G401 (cell line): Measurements from ENCODE around the gene LUC7L. TPM values are rescaled to one million over a fixed set of nuclear protein-coding genes. Genes with fewer than 3 reads are reported as not detected.
"Not testable (repeated sequence)": the region's sequence is repeated elsewhere in the genome, so short reads cannot be mapped to it uniquely, and the experiment has no call there.

ENCODE experiments used
- DNase-seq: peaks from one replicate; pipeline ENCODE4 v3.0.0-alpha.2; 2015; ENCODE audit warnings: low spot score
- in situ Hi-C: cut with HindIII; loops from 2 replicates; pipeline ENCODE4 v1.10.0; 2016; ENCODE audit warnings: low sequenced_read_pairs, mixed read lengths
- total RNA-seq: library from RNA; depleted of rRNA; stranded (reverse); fragments of >200 nt; shearing (Covaris generic); gene quantifications from 2 replicates; pipeline ENCODE4 v1.2.3, GENCODE V29; 2014

The LUC7L gene
- total RNA-seq, 1 experiment from 2014 or later = 56.7 TPM

DNA sequence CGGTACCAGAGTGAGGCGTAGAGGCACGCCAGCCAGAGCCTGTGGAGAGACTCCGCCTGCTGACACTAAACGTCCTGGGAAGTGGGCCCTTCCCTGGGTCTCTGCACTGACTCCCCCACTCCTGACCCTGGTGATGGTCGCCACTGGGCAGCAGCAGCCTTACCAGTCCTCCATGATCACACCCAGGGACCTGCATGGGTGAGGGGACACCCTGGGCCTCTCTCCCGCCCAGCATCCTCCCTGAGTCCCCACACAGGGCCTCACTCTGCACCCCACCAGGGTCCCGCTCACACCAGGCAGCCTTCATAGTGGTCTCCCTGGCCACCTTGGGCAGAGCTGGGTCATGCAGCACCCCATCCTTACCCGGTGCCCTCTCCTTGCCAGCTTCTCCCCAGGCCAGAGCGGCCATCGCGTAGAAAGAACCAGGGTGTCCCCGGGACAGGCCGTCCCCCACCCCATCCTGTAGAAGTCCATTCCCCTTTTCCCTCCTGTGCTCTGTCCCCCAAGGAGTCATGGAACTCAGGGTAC, 35.8 kb upstream of the LUC7L start:
- in situ Hi-C loops = no loop called here

DNA sequence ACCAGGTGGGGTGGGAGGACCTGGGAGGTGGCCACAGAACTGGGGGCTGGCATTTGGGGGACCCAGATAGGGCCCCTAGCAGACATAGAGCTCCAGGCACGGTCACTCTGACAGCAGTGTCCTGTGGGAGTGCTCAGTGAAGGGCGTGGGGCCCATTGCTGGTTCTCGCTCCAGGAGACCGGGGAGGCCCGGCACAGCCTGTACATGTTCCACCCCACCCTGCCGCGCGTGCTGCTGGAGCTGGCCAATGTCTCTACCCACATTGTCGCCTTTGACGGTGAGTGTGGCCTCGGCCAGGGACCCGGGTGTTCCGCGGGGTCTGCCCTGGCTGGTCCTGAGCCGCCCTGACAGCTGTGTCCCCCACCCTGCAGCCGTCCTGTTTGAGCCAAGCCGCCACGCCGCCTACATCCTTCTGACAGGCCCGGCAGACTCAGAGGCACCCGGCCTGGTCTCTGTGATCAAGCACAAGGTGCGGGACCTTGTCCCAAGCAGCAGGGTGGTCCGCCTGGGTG, 35.2 kb upstream of the LUC7L start:
- in situ Hi-C loops = no loop called here
- DNase-seq = no peak

More for the DNA sequence above, 35.8 kb upstream of the LUC7L start:
- no peak for DNase-seq

DNA sequence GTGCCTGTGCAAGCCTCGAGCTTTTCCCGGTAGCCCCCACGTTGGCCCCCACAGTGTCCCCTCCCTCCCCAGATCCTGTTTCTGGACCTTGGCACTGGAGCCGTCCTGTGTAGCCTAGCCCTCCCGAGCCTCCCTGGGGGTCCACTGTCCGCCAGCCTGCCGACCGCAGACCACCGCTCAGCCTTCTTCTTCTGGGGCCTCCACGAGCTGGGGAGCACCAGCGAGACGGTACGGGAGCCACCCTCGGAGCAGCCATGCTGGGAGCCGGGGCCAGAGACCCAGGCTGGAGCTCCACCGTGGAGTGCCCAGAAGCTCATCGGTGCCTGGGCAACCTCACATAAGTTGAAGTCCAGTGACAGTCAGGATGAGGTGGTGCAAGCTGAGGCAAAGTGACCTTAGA, 34.7 kb upstream of the LUC7L start:
- DNase-seq = no peak
- in situ Hi-C loops = no loop called here

DNA sequence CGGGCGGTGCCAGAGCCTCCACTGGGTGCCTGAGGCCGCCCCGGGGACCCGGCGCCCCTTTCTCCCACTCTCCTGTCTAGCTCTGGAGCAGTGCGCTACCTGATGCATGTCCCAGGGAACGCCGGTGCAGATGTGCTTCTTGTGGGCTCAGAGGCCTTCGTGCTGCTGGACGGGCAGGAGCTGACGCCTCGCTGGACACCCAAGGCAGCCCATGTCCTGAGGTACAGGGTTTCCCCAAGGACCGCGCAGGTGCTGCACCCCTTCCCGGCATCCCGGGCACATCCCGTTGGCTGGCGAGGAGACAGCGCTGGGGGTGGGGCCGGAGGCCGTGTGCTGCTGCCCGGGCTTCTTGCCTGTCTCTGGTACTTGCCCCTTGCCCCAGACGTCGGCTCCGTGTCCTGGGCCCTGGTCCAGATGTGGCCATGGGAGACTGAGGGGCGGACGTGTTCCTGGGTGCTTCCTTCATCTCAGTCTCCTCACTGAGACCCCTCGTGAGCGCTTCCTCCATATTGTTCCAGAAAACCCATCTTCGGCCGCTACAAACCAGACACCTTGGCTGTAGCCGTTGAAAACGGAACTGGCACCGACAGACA, 34.0 kb upstream of the LUC7L start:
- DNase-seq = no peak
- in situ Hi-C loops = no loop called here

DNA sequence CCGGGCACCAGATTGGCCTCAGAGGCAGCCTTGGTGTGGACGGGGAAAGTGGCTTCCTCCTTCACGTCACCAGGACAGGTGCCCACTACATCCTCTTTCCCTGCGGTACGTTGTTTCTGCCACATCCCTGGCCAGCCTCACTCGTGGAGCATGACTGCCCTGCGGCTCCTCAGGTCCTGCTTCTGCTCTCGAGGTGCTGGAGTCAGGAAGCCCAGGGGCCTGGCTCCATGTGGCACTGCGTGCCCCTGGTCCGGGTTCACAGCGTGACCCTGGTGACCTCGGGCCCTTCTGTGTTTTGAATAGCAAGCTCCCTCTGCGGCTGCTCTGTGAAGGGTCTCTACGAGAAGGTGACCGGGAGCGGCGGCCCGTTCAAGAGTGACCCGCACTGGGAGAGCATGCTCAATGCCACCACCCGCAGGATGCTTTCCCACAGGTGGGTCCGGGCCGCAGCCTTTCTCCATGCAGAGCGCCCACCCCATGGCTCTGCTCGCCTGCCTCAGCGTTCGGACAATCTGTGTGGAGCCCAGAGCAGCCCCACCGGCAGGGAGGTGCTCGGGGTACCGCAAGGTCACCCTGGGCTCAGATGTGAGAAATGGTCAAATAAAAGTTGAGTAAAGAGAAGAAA, 33.0 kb upstream of the LUC7L start:
- in situ Hi-C loops = no loop called here
- DNase-seq = no peak

DNA sequence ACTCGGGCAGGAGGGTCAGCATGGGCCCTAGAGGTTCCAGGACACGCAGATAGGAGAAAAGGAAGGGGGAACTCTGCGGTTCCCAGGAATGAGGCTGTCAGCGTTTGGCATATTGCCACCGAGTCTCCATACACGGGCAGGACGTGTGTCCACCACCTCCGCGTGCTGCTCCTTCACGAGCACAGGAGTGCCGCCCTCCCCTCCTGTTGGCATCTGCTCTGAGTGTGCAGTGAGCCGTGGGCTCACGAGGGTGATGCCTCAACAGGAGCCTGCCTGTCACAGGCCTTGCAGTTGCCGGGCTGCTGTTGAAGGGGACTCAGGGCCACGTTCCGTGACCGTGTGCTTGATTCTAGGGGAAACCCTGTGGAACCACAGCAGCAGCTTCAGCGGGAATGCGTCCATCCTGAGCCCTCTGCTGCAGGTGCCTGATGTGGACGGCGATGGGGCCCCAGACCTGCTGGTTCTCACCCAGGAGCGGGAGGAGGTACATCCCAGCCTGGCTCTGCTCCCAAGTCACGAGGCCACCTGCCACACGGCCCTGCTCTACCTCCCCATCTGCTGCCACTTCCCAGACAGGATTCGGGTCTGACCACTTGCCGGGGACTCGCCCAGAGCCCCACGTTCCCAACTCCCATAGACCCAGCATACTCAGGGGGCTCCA, 31.9 kb upstream of the LUC7L start:
- DNase-seq = peak; percentile 85
- in situ Hi-C loops = no loop called here

DNA sequence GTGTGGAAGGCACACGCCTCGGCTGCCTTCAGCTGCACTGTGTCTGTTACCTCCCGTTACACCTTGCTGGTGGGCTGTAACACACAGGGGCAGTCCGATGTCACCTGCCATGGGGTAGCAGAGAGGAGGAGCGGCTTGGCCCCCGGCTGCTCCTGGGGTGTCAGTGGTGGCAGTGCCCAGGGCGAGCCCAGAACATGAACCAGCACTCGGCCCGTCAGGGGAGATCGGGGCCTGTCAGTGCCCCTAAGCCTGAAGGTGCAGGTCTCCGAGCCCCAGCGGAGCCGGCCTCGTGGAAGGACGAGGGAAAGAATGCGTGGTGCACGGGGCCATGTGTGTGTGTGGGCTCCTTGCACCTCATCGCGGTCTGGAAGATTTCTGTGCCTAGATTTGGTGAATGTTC, 31.1 kb upstream of the LUC7L start:
- in situ Hi-C loops = no loop called here
- no peak for DNase-seq

DNA sequence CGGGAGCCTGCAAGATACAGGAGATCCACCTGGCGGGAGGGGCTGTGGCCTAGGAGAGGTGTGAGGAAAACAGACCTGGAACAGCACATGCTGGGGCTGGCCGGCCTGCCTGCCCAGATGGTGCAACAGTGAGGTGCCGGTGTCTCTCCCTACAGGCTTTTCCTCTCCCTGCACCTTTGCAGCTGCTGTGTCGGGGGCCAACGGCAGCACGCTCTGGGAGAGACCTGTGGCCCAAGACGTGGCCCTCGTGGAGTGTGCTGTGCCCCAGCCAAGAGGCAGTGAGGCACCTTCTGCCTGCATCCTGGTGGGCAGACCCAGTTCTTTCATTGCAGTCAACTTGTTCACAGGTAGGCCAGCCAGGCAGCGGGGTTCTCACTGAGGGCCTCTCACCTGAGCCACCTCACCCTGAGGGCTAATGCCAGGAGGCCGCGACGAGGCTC, 30.6 kb upstream of the LUC7L start:
- in situ Hi-C loops = no loop called here
- DNase-seq = peak; percentile 90

DNA sequence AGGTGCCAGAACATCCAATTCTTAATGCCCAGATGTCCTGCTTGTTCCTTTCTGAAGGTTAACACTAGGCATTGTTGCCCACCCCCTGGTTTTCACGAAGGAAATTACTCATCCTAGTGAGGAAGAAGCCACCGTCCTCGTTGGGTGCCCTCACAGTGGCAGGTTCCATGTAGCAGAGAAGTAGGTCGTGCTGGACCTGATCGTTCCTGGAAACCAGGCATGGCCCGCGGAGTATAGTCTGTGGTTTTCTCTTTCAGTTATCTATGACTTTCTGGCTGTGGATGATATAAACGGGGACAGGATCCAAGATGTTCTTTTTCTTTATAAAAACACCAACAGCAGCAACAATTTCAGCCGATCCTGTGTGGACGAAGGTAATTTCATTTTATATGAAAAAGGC, 30.0 kb upstream of the LUC7L start:
- DNase-seq = no peak
- in situ Hi-C loops = no loop called here

DNA sequence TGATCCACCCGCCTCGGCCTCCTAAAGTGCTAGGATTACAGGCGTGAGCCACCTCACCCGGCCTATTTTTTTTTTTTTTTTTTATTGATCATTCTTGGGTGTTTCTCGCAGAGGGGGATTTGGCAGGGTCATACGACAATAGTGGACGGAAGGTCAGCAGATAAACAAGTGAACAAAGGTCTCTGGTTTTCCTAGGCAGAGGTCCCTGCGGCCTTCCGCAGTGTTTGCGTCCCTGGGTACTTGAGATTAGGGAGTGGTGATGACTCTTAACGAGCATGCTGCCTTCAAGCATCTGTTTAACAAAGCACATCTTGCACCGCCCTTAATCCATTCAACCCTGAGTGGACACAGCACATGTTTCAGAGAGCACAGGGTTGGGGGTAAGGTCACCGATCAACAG, 28.8 kb upstream of the LUC7L start:
- in situ Hi-C loops, DNase-seq: not testable (repeated sequence)

DNA sequence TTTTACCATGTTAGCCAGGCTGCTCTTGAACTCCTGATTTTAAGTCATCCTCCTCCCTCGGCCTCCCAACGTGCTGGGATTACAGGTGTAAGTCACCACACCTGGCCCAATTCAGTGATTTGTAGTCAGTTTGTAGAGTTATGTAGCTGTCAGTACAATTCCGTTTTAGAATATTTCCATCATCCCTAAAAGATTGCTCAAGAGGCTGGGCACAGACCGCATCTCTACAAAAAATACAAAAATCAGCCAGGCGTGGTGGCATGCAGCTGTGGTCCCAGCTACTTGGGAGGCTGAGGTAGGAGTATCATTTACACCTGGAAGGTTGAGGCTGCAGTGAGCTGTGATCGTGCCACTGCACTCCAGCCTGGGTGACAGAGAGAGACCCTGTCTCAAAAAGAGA, 25.9 kb upstream of the LUC7L start:
- no peak for DNase-seq

DNA sequence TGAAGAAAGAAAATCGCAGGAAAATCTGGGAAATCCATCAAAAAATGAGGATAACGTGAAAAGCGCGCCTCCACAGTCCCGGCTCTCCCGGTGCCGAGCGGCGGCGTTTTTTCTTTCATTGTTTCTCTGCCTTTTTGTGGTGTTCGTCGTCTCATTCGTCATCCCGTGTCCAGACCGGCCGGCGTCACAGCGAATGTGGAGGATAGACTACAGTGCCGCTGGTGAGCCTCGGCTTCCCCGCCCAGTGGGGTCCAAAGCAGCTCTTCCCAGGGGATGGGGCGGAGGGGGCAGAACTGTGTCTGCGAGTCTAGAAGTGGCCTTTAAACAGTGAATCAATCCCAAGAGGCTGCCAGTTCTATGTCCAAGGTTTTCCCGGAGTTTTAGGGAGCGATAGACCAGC, 25.2 kb upstream of the LUC7L start:
- no peak for DNase-seq
- in situ Hi-C loops = no loop called here

More for the DNA sequence above, 25.9 kb upstream of the LUC7L start:
- in situ Hi-C loops = no loop called here

DNA sequence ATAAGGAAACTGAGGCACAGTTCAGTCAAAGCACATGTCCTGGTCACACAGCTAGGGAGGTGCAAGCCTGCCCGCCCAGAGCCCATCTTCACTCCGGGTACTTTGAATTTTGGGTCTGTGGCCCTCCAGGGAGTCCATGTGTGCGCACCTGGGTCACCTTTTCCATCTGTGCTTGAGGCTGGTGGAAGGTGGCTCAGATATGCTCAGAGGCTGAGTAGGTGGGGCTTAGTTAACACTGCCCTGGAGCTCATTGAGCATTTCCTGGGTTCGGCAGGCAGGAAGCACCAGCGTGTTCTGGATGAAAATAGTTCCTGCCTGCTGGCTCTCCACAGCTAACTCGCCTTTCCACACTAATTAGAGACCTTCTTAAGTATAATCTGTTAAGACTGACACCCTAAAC, 24.6 kb upstream of the LUC7L start:
- DNase-seq = no peak
- in situ Hi-C loops = no loop called here

DNA sequence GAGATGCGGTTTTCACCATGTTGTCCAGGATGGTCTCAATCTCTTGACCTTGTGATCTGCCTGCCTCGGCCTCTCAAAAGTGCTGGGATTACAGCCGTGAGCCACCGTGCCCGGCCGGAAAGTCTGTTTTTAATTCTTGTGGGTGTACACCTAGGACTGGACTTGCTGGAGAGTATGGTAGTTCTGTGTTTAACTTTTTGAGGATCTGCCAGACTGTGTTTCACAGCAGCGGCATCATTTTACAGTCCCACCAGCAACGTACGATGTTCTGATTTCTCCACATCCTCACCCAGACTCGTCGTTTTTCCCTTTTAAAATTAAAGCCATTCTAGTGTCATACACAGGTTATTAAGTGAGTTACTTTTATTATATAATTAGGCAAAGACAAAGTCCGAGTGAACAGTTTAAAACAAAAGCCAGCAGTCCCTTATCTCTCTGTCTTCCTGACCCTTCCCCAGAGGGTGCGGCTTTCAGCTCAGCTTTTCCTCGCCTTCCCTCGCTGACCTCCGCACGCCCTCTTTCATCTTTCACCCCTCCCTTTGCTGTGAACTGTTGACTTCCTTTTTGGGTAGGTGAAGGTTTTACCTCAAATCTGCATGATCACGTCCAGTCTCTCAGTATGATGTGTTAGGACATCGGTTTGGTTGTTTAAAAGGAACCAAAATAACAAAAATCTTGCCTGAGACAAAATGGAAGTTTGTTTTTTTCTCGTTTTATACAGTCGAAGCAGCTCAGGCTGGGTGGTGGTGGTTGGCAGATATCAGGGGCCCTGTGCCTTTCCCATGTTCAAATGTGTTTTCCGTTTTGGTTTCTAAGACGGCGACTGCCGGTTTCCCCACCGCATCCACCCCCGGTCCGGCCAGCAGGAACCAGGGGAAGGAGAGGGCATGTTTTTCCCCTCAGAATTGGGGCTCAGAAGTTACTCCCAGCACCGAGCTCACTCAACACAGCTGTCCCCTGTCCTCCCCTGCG, 23.4 kb upstream of the LUC7L start:
- in situ Hi-C loops = no loop called here
- no peak for DNase-seq

DNA sequence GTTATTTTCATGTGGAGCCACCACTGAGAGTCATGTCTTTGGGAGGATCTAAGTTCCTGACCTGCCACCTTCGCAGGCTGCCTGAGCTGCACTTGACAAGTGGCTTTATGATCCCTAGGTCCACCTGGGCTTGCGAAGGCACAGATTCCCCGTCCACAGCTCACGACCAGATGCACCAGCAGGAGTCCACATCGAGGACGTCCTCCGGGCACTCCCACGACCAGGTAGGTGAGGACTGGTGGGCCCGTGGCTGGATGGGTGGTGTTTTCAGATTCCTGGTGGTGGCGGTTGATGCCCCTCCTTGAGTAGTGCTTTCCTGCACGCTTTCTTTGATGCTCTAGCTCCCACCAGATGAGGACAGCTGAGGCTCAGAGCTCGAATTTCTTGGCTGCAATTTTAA, 20.2 kb upstream of the LUC7L start:
- in situ Hi-C loops = loop anchor here (5.0 kb wide), 1 partner anchor 52 kb away; no protein-coding TSS in a partner anchor
- no peak for DNase-seq

DNA sequence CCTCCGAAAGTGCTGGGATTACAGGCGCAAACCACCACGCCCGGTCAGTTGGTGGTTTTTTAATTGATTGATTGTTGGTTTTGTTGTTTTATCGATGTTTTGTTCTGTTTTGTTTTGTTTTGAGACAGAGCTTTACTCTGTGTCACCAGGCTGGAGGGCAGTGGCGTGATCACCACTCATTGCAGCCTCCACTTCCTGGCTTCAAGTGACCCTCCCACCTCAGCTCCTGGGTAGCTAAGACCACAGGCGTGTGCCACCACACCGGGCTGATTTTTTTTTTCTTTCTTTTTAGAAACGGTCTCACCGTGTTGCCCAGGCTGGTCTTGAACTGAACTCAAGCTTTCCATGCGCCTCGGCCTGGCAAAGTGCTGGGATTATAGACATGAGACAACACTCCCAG, 17.8 kb upstream of the LUC7L start:
- DNase-seq = no peak
- in situ Hi-C loops = loop anchor here (5.0 kb wide), 1 partner anchor 50 kb away; no protein-coding TSS in a partner anchor

DNA sequence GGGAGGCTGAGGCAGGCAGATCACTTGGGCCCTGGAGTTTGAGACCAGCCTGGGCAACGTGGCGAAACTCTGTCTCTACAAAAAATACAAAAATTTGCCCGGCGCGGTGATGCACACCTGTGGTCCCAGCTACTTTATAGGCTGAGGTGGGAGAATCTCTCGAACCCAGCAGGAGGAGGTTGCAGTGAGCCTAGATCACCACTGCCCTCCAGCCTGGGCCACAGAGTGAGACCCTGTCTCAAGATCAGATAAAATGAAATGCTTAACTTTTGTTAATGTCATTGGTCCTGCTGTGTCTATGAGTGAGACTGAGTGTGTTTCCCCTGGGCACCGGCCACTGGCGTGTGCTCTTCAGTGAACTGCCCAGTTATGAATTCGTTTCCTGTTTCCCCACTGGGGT, 15.9 kb upstream of the LUC7L start:
- no peak for DNase-seq

DNA sequence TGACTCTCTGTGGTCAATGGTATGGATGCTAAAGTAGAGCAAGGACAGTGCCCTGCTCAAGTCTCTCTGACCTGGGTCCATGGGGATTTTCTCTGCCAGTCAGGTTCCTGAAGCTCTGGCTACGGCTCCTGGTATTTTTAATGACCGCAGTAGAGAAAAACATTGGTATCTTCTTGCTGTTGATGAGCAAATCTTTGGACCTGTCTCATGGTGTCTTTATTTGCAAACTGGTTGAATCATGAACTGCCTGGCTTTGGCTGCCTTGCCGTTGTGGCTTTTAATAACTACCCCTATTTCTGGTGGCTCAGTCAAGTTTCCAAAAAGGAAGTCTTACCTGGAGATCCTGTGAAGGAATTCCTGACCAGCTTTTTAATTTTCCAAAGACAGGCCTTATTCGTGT, 14.1 kb upstream of the LUC7L start:
- in situ Hi-C loops = no loop called here

More for the DNA sequence above, 15.9 kb upstream of the LUC7L start:
- in situ Hi-C loops = loop anchor here (5.0 kb wide), 1 partner anchor 48 kb away; no protein-coding TSS in a partner anchor

DNA sequence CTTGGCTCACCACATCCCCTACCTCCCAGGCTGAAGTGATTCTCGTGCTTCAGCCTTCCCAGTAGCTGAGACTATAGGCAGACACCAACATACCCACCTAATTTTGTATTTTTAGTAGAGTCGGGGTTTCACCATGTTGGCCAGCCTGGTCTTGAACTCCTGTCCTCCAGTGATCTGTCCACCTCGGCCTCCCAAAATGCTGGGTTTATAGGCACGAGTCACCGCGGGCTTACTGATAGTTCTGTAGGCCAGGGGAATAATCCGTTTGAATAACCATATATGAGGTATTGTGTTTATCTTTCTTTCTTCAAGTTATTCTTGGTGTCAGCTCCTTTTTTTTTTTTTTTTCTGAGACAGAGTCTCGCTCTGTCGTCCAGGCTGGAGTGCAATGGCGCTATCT, 13.0 kb upstream of the LUC7L start:
- in situ Hi-C loops = no loop called here
- no peak for DNase-seq

More for the DNA sequence above, 14.1 kb upstream of the LUC7L start:
- no peak for DNase-seq
